Measurements from ENCODE around the gene FSHB. TPM values are rescaled to one million over a fixed set of nuclear protein-coding genes. Genes with fewer than 3 reads are reported as not detected.

The FSHB gene
- not detected in 2 replicates for total RNA-seq (2014; rRNA removed; shearing (Covaris generic))
- not detected in 2 replicates for polyA plus RNA-seq (2016; fragmentation: Nextera tagmentation; extraction: Ambion mirVana)

DNA sequence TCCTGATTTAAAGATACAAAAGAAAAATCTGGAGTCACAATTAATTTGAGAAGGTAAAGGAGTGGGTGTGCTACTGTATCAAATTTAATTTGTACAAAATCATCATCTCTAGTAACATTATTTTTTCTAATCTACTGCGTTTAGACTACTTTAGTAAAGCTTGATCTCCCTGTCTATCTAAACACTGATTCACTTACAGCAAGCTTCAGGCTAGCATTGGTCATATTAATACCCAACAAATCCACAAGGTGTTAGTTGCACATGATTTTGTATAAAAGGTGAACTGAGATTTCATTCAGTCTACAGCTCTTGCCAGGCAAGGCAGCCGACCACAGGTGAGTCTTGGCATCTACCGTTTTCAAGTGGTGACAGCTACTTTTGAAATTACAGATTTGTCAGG is at the start of gene FSHB:
Gene FSHB, plus strand, starts transcription at position 301 of the 400 bp plus-strand sequence. CDS start 889 bp downstream, outside the sequence.
- Histone ChIP-seq H3K79me2 (ENCODE audit: insufficient read depth) (no peaks in the 10 kb centered on the region), H4K20me1 (ENCODE audit: insufficient read depth) (no peaks in the 10 kb centered on the region), H3K9me3 (ENCODE audit: low read depth) (no peaks in the 10 kb centered on the region), H3F3A (ENCODE audit: insufficient read depth) (no peaks in the 10 kb centered on the region), H2AFZ (no peak within 1 kb of the TSS), H3K9me2 (ENCODE audit: insufficient read depth) (no peaks in the 10 kb centered on the region), H3K27ac (no peak within 1 kb of the TSS), H3K27me3 (replicated peaks; ENCODE audit: insufficient read depth) (no peaks in the 10 kb centered on the region), H3K4me2 (ENCODE audit: unreplicated experiment) (no peak within 1 kb of the TSS), H3K9ac (no peak within 1 kb of the TSS), H3K4me1 (ENCODE audit: insufficient read depth) (no peaks in the 10 kb centered on the region), H3K36me3 (ENCODE audit: low read depth) (no peaks in the 10 kb centered on the region), H3K4me3 (no peak within 1 kb of the TSS)
- in situ Hi-C loops (cut with MboI): no loop called here
- DNase-seq: no peak
- WGBS, 2 experiments (ENCODE audit: low coverage in 1 of 2, low lambda C conversion rate in 2 of 2, missing lambda C conversion rate in 2 of 2): 31% methylated on average over 3 of the region's 3 CpGs
- no peak for TF ChIP-seq EZH2phosphoT487 (IDR thresholded peaks at IDR 0.05; ENCODE audit: insufficient read depth, low read depth)

DNA sequence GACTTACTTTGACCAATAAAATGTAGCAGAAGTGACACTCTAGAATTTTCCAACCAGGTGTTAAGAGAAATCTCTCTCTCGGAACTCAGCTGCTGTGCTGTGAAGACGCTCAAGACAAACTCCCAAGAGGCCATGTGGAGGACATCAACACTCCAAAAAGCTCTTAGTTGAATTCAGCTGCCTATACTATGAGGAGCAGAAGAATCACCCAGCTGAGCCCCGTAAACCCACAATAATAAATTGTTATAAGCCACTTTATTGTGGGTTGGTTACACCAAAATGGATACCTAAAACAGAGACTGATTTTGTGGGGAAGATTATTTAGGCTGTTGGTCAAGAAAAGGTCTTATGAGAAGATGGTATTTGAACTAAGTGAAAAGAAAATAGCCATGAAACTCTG is 44.1 kb upstream of the FSHB start:
- H3K9me2 ChIP-seq (ENCODE audit: insufficient read depth): no peaks in the 10 kb centered on the region
- H3K9ac ChIP-seq: no peak overlapping the region
- no peak for DNase-seq
- H3F3A ChIP-seq (ENCODE audit: insufficient read depth): no peaks in the 10 kb centered on the region
- in situ Hi-C loops (cut with MboI): no loop called here
- no peak overlapping the region for H3K4me3 ChIP-seq
- no peaks in the 10 kb centered on the region for H3K36me3 ChIP-seq (ENCODE audit: low read depth)
- H3K9me3 ChIP-seq (ENCODE audit: low read depth): no peaks in the 10 kb centered on the region
- no peak overlapping the region for H3K27ac ChIP-seq
- no peaks in the 10 kb centered on the region for H3K4me1 ChIP-seq (ENCODE audit: insufficient read depth)
- H3K27me3 ChIP-seq (replicated peaks; ENCODE audit: insufficient read depth): no peaks in the 10 kb centered on the region
- no peaks in the 10 kb centered on the region for H4K20me1 ChIP-seq (ENCODE audit: insufficient read depth)
- H2AFZ ChIP-seq: no peak overlapping the region
- WGBS, 2 experiments (ENCODE audit: low coverage in 1 of 2, low lambda C conversion rate in 2 of 2, missing lambda C conversion rate in 2 of 2): 11 to 21% methylated on average over 3 of the region's 3 CpGs
- no peaks in the 10 kb centered on the region for H3K79me2 ChIP-seq (ENCODE audit: insufficient read depth)
- TF ChIP-seq EZH2phosphoT487 (IDR thresholded peaks at IDR 0.05; ENCODE audit: insufficient read depth, low read depth) (no peak), EZH2 (IDR thresholded peaks at IDR 0.05; ENCODE audit: insufficient read depth, poor library complexity, severe bottlenecking) (no peak)
- H3K4me2 ChIP-seq (ENCODE audit: unreplicated experiment): no peak overlapping the region

- Histone ChIP-seq H4K20me1 (ENCODE audit: insufficient read depth) (no peaks in the 10 kb centered on the region), H3K27ac (no peak overlapping the region), H3K79me2 (ENCODE audit: insufficient read depth) (no peaks in the 10 kb centered on the region), H3F3A (ENCODE audit: insufficient read depth) (no peaks in the 10 kb centered on the region), H3K4me1 (ENCODE audit: insufficient read depth) (no peaks in the 10 kb centered on the region), H3K4me2 (ENCODE audit: unreplicated experiment) (no peak overlapping the region), H3K27me3 (replicated peaks; ENCODE audit: insufficient read depth) (no peaks in the 10 kb centered on the region), H3K9ac (no peak overlapping the region), H2AFZ (no peak overlapping the region), H3K4me3 (no peak overlapping the region), H3K9me2 (ENCODE audit: insufficient read depth) (no peaks in the 10 kb centered on the region), H3K36me3 (ENCODE audit: low read depth) (no peaks in the 10 kb centered on the region), H3K9me3 (ENCODE audit: low read depth) (no peaks in the 10 kb centered on the region)
- no peak for TF ChIP-seq EZH2phosphoT487 (IDR thresholded peaks at IDR 0.05; ENCODE audit: insufficient read depth, low read depth)
- TF ChIP-seq EZH2 (IDR thresholded peaks at IDR 0.05; ENCODE audit: insufficient read depth, poor library complexity, severe bottlenecking): no peak
- in situ Hi-C loops (cut with MboI): no loop called here
- DNase-seq: no peak
Observed at GRCh38 chr11:30192620-30193019, 38.2 kb upstream of the FSHB start.

GRCh38 chr11:30196400-30197206 is 34.2 kb upstream of the FSHB start:
- Histone ChIP-seq H3K36me3 (ENCODE audit: low read depth) (no peaks in the 10 kb centered on the region), H3F3A (ENCODE audit: insufficient read depth) (no peaks in the 10 kb centered on the region), H3K9me2 (ENCODE audit: insufficient read depth) (no peaks in the 10 kb centered on the region), H3K79me2 (ENCODE audit: insufficient read depth) (no peaks in the 10 kb centered on the region), H2AFZ (no peak overlapping the region), H3K4me2 (ENCODE audit: unreplicated experiment) (no peak overlapping the region), H3K9me3 (ENCODE audit: low read depth) (no peaks in the 10 kb centered on the region), H3K27ac (no peak overlapping the region), H3K4me1 (ENCODE audit: insufficient read depth) (no peaks in the 10 kb centered on the region), H4K20me1 (ENCODE audit: insufficient read depth) (no peaks in the 10 kb centered on the region), H3K4me3 (no peak overlapping the region), H3K27me3 (replicated peaks; ENCODE audit: insufficient read depth) (no peaks in the 10 kb centered on the region), H3K9ac (no peak overlapping the region)
- DNase-seq: peak; percentile 58
- WGBS, 2 experiments (ENCODE audit: low coverage in 1 of 2, low lambda C conversion rate in 2 of 2, missing lambda C conversion rate in 2 of 2): 5 to 7% methylated on average over 6 of the region's 6 CpGs
- TF ChIP-seq EZH2 (IDR thresholded peaks at IDR 0.05; ENCODE audit: insufficient read depth, poor library complexity, severe bottlenecking): no peak
- no peak for TF ChIP-seq EZH2phosphoT487 (IDR thresholded peaks at IDR 0.05; ENCODE audit: insufficient read depth, low read depth)
- in situ Hi-C loops (cut with MboI): no loop called here

Measured in GM23248 (cell line).